Measurements from ENCODE around the gene ILDR2.
A peak's percentile ranks its signal among the peaks of the same experiment; 100 is the strongest.

ILDR2 gene, protein sequence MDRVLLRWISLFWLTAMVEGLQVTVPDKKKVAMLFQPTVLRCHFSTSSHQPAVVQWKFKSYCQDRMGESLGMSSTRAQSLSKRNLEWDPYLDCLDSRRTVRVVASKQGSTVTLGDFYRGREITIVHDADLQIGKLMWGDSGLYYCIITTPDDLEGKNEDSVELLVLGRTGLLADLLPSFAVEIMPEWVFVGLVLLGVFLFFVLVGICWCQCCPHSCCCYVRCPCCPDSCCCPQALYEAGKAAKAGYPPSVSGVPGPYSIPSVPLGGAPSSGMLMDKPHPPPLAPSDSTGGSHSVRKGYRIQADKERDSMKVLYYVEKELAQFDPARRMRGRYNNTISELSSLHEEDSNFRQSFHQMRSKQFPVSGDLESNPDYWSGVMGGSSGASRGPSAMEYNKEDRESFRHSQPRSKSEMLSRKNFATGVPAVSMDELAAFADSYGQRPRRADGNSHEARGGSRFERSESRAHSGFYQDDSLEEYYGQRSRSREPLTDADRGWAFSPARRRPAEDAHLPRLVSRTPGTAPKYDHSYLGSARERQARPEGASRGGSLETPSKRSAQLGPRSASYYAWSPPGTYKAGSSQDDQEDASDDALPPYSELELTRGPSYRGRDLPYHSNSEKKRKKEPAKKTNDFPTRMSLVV

DNA sequence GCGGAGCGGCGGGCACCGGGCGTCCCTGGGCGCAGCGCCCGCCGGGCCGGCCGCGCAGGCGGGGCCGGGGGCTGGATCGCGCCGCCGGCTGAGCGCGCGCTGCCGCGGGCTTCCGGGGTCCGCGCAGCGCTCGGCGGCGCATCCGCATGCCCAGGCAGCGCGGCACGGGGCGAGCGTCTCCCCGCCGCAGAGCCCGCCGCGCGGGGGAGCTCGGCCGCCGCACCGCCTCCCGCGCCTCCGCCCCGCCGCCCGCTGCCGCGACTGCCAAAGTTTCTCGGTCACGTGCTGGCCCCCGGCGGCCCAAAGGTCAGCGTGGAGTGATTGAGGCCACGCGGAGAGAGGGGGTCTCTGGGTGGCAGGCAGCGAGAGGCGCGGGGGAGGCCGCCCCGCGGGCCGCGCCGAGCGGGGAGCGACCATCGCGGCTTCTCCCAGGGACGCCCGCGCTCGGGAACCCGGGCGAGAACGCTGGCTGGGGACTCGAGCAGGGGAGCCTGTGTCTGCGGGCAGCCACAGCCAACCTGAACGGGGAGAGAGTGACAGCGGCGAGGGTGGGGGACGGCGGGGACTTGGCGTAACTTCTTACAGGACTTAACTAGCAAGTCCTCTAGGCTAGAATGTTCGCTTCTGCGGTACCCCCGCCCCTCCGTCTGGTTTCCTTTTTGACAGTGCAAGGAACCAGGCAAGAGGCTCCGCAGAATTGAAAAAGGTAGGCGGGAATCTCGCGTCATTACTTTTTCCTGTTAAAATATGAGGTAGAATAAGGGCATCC lies at the start of gene ILDR2:
Gene ILDR2, minus strand, starts transcription at position 180 of the 769 bp plus-strand sequence. CDS start 272 bp downstream, outside the sequence.
- DNase-seq, result peak; percentile 38

DNA sequence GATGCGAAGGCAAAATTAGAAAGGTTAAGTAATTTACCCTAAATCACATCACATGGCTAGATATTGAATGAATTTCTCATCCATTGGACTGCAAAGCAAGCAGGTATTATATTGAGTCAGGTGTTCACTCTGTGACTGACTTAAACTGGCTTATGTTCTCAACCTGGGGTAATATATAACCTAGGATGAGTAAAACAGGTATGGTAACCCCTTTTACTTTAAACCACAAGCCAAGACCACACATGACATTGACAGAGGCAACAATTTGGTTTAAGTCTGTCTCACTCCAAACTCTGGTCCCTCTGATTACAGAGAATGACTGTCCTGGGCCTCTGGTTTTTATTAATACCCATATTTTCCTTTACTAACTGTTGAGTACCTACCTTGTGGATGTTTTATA lies 47.0 kb upstream of the ILDR2 start:
- no peak for DNase-seq

DNA sequence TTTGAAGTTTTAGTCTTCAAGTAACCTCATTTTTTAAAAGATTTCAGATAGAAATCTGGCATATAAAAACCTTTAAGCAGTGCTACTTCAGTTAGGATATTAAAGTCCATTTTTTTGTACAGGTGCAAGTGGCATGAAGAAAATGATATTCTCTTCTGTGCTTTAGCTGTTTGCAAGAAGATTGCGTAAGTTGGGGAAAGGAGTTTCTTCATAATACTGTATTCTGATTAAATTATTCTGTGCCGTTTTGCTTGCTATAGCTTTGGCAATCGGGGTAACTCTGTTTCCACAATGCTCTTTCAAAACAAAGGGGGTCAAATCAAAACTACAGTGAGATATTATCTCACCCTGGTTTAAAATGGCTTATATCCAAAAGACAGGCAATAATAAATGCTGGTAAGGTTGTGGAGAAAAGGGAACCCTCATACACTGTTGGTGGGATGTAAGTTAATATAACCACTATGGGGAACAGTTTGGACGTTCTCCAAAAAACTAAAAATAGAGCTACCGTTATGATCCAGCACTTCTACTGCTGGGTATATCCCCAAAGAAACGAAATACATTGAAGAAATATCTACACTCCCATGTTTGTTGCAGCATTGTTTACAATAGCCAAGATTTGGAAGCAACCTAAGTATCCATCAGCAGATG lies 40.9 kb upstream of the ILDR2 start:
- no peak for DNase-seq

DNA sequence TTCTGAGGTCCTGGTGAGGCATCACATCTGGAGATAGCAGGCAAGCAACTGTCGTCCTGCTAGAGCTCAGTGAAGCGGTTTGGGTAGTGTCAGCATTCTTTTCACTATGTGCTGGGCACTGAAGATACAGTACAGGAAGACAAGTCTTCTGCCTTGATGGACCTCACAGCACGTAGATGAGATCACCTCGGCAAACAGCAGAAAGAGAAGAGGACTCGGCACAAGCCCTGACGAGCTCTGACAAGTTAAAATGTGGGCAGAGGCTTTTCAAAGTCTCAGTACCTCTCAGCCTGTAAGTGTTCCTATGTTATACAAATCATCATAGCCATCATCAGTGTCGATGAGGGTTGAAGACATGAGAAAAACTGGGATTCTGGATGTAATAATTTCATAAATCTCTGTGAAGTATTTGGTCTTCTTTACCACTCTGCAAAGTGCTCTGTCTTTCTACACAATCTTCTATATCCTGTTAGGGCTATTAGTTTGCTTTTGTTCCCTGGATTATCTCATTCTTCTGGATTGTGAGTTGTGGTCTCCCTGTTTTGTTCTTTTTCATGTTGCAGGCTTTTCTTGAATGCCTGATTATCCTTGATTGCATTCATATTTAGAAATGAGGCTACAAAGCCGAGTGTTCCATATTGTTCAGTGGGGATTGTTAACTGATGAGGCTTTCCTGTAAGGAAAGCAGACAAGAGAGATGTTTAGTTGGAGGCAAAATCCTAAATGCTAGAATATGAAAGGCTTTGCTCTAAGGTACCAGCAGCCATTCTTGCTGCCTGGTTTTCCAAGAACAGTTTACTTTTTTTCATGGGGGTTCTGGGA lies 38.0 kb upstream of the ILDR2 start:
- no peak for DNase-seq

DNA sequence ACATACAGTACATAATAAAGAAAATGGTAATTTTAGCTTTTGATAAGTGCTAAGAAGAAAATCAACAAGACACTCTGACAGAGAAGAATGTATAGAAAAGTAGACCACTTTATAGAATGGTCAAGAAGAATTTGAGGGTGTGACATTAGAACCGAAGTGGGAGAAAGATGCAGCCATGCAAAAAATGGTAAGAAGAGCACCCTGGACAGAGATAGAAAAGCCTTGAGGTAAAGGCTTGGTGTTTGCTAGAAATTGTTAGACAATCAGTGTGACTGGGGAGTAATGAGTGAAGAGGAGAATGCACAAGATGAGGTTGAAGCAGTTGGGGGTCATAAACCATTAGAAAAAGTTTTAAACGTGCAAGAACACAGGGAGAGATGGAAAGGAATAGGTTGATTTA lies 37.2 kb upstream of the ILDR2 start:
- no peak for DNase-seq

DNA sequence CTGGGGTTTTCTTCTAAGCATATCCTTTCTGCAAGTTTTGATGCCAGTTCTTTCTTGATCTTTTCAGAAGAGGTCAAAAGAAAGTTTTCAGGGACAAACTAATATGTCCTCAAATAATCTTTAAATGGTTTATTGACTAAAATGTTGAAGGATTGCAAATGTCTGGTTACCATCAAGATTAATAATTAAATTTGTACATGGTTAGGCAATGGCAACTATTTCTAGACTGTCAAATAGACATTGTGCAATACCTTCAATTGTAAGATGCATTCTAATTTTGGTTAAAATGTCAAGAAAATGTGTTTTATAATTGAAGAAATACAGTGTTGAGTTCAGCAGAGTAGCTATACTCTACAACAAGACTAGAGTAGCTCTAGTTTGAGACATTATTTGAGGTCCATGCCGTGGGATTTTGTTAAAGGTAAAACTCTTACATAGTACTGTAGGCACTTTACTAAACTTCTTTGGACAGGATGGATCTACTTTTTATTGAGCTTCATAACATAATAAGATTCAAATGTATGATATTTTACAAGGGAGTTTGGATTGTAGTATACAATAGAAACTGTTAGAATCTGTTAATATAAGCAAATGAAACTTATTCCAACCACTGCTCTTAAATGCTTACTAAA lies 36.3 kb upstream of the ILDR2 start:
- DNase-seq, result no peak

DNA sequence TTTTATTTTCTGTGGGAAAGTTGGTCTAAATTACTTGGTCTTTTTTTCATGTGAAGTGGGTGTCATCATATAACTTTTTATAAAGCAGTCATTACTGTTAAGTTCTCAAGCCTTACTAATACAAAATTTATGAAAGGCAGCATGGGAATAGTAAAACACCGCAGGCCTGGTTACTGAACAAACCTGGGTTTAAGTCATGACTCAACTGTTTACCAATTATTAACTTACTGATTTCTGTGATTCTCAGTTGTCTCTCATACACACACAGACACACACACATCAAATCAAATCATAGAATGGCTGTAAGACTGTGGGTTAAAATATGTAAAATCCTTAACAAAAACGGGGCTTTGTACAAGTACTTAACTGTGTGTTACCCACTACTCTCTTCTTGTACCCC lies 28.4 kb upstream of the ILDR2 start:
- no peak for DNase-seq

DNA sequence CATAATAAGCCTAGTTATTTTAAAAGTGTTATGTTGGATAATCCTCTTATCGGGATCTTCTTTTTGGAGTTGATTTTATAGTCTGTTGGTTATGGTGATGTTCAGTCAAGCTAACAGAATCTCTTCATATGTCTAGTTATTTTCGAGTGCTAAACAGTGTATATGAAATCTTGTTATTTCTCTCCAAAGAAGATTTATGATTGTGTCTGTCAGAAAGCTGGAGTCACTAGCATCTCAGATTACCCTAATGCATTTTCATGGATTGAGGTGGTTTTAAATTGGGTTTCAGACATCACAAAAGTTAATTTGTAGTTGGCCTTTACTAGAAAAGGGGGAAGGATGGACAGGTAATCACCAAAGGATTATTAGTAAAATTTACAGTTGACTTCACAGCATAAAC lies 27.0 kb upstream of the ILDR2 start:
- no peak for DNase-seq

DNA sequence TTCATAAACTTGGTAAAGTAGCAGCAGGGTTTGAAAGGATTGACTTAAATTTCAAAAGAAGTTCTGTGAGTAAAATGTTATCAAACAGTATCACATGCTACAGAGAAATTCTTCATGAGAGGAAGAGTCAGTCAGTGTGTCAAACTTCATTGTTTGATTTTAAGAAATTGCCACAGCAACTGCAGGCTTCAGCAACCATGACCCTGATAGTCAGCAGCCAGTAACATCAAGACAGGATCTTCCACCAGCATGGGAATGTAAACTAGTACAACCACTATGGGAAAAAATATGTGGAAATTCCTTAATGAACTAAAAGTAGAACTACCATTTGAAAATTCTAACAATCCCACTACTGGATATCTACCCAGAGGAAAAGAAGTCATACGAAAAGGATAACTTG lies 25.2 kb upstream of the ILDR2 start:
- DNase-seq, result no peak

DNA sequence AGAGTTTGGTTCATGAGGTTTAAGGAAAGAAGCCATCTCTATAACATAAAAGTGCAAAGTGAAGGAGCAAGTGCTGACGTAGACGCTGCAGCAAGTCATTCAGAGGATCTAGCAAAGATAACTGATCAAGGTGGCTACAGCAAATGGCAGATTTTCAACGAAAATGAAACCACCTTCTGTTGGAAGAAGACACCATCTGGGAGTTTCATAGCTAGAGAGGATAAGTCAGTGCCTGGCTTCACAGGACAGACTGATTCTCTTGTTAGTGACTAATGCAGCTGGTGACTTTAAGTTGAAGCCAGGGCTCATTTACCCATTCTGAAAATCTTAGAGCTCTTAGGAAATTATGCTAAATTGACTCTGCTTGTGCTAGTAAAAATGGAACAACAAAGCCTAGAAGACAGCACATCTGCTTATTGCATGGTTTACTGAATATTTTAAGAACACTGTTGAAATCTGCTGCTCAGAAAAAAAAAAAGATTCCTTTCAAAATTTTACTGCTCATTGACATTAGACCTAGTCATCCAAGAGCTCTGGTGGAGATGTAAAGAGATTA lies 24.2 kb upstream of the ILDR2 start:
- no peak for DNase-seq

DNA sequence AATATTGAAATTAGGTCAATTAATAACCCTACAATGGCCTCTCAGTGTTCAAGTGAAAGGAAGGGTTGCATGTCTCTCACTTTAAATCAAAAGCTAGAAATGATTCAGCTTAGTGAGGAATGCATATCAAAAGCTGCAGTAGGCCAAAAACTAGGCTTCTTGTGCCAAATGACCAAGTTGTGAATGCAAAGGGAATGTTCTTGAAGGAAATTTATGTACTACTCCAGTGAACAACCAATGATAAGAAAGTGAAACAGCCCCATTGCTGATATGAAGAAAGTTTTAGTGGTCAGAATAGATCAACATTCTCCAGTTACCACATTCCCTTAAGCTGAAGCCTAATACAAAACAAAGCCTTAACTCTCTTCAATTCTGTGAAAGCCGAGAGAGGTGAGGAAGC lies 23.7 kb upstream of the ILDR2 start:
- DNase-seq, result no peak

DNA sequence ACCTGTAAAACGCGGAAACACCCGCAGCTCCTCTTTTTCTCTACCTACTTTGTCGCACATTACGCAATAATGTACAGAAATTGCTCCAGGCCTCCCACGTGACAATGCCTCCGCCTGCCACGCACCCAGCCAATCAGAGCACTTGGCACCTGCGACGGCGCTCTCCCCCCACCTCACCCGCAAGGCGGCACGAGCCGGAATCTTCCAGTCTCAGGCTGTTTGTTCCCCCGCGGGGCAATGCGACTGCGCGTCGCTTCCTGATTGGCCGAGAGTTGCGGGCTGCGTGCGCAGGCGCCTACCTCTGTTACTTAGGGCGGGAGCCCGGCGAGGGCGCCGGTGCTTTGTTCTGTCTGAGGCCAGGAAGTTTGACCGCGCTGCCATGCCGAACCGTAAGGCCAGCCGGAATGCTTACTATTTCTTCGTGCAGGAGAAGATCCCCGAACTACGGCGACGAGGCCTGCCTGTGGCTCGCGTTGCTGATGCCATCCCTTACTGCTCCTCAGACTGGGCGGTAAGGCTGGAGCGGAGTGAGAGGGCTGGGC lies 13.7 kb upstream of the ILDR2 start, which contains the start of gene MAEL:
Gene MAEL, plus strand, starts transcription at position 307 of the 542 bp plus-strand sequence. Its CDS starts 73 bp downstream, at position 380.
- DNase-seq, result no peak

DNA sequence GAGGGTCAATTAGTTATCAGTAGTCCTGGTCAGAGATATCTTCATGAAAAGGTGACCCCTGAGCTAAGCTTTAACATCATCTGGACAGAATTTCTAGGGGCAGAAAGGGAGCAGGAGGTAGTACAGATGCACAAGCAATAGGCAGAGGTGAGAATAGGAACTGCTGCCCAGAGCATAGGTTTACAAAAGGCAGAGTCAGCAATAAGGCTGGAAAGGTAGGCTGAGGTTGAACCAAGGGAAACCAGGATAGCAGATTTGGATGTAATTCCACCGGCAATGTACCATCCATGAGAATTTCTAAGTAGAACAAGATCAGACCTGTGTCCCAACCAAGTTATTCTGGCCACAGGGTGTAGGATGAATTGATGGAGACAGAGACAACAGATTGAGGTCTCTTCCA lies 6.2 kb upstream of the ILDR2 start:
- DNase-seq, result no peak

DNA sequence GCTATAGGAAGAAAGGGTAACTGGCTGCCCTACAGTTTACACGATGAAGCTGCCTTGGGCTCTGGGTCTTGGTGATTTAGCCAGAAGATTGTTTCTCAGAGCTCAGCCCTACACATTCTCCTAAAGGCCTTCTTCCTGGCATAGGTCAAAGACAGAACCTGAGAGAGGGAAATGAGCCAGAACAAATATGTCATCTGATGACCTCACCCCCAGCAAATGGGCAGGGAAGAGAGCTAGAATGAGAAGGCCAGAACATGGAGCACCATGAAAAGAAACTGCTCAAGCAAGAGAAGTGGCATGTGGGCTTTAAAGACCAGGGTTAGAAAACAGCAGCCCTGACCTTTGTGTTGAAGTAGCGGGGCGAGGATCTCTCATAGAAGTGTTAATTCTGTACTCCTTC lies 5.5 kb upstream of the ILDR2 start:
- peak; percentile 14 for DNase-seq

DNA sequence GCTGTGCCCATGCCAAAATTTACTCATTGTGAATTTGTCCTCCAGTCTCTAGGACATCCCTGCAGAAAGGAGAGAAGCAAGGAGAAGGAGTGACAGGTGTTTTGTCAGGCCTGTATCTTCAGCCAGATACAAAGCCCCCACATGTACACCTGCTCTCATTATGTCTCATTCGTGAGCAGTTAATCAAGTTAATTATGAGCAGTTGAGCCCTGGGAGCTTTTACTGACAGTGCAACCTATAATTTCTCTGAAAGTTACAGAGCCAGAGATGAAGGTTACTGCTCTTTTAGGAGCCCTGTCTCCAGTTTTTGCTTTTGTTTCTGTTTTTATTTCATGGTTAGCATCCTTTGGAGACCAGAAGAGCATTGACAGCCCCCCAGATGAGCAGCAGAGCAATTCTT lies 5.0 kb upstream of the ILDR2 start:
- DNase-seq, result peak; percentile 70

DNA sequence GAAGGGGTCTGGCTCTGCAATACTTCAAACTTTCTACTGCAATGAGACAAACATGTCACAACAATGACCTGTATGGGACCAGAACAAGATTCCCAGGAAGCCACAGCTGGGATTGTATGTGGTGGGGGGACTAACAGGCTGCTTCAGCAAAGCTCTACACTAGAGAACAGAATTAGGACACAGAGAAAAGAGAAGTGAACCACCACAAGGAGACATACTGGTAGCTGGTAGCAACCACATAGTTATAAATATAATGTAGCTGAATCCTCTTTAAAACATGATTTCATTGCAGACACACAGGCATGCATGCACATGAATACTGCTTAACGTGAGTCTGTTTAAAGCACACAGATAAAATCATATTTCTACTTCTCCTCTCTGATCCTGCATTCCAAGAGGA lies 3.5 kb upstream of the ILDR2 start:
- DNase-seq, result no peak

DNA sequence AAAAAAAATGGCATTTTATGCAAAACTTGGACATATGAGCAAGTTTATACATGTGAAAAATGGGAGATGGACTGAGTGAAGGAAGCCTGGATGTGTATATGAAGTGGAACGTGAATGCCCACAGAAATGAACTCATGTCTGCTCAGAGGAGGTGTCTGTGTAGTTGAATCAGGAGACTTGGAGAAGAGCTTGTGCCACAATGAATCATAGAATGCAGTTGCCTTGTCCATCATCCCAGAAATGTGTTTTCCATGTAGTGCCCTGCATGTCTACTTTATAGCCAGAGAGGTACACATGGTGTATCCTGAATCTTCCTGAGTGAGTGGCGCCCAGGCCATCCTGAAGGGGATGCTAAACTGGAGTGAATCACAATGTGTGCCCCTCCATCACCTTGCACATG lies 2.6 kb upstream of the ILDR2 start:
- no peak for DNase-seq

DNA sequence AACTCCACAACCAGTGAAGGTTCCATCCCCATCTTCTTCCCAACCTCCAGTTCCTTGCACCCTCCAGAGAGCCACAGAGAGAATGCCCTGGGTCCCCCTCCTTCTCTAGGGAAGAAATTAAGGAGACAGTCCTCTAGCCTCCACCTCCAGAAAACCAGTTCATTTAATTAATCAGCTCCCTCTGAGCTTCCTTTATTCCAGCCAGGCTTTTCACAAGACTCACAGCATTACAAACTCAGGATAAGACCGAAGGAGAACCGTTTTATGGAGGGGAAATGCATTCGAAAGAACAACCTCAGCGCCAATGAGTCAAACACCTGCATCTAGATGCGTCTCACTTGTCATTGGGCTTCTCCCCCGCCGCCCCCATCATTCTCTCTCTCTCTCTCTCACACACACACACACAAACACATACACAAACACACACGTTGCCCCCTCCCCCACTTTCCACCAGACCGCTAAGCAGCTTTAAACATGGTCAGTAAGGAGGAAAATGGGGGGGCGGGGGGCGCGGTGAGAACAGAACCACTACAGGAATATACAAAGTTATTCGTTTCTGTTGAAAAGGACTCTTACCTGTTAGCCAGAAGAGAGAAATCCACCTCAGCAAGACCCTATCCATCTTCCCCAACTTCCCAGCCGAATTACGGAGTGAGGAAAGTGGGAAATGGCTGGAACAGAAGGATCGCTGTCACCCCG lies 544 bp downstream of the ILDR2 start:
- no peak for DNase-seq

DNA sequence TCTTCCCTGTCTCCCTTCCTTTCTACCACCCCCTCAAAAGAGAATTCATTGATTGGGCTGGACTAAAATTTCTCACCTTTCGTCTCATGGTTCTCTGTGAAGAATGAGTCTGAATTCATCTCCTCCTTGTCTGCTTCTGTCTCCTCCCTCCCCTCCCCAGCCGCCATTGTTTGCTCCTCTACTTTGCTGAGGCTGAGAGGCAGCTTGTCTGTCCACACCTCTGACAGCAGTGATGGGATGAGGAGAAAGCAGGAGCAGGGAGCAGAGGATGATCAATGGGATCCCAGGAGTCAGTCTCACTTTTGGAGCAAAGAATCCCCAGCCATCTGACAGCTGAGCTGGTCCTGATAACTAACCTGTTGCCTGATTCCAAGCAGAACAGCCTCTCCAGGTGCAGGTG lies 2.5 kb downstream of the ILDR2 start:
- no peak for DNase-seq

DNA sequence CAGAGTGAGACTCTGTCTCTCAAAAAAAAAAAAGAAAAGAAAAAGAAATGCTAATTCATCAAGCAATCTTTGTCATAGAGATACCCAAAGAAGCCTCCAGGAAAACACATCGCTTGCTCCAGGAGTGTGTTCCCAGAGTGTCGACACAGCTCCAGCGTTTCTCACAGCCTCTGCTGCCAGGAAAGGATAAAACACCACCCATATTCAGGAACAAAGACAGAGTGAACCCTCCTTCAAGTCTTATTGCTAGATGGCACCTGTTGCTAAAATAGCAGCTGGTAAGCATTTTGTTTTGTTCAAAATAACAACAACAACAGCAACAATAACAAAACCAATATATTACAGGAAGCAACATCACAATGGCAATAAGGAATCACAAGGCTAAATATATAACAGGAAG lies 3.1 kb downstream of the ILDR2 start:
- no peak for DNase-seq

DNA sequence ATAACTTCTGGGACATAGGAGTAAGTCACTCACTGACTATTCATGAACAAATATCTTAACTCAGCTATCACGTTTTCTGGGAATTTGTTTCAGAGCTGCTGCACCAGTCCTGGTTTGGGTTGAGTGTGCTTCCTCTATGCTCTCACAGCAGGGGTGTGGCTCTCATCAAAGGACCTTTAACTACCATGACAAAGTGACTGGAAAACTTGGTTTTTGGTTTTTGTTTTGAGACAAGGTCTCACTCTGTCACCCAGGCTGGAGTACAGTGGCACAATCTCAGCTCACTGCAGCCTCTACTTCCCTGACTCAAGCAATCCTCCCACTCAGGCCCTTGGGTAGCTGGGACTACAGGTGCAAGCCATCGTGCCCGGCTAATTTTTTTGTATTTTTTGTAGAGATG lies 4.1 kb downstream of the ILDR2 start:
- no peak for DNase-seq

Measured in NCI-H1436 (cell line).